ENCODE results near the gene DCTN4. TPM values are rescaled to one million over a fixed set of nuclear protein-coding genes. Genes with fewer than 3 reads are reported as not detected.
A peak's percentile ranks its signal among the peaks of the same experiment; 100 is the strongest.

The DCTN4 gene
- total and polyA plus RNA-seq, 9 of the 15 experiments (the other 6 are each of a cell fraction or from before 2014, with no cell fraction given): 20.4 to 64.9 (median 49.9) TPM

DNA sequence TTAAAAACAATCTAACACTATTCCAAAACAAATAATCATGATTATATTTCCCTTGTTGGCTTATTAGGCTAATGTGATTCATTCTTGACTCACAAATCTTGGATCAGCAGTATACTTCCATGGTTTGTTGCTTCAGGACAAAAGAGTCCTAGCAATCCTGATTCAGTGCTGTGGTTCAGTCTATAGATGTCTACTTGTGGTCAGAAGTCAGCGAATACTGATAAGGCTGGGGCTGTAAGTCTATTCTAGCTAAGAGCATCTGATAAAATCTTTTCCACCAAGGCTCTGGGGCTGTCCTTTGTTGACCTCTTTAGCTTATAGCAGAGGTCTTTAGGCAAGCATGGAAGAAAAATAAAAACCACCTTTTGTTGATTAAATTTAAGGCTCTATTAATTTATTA, 15.3 kb upstream of the DCTN4 start (continued):
- TF ChIP-seq, protein P1, sequence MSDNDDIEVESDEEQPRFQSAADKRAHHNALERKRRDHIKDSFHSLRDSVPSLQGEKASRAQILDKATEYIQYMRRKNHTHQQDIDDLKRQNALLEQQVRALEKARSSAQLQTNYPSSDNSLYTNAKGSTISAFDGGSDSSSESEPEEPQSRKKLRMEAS (CRISPR knock-in tag; IDR thresholded peaks at IDR 0.05): no peak
- TF ChIP-seq ZEB2 (IDR thresholded peaks at IDR 0.05): peak; percentile 54; the same call in 1 of the 2 replicates
- no peak for TF ChIP-seq POU5F1 (IDR thresholded peaks at IDR 0.05; ENCODE audit: borderline replicate concordance, low read depth, low read length, partially characterized antibody)
- TF ChIP-seq, protein P2, sequence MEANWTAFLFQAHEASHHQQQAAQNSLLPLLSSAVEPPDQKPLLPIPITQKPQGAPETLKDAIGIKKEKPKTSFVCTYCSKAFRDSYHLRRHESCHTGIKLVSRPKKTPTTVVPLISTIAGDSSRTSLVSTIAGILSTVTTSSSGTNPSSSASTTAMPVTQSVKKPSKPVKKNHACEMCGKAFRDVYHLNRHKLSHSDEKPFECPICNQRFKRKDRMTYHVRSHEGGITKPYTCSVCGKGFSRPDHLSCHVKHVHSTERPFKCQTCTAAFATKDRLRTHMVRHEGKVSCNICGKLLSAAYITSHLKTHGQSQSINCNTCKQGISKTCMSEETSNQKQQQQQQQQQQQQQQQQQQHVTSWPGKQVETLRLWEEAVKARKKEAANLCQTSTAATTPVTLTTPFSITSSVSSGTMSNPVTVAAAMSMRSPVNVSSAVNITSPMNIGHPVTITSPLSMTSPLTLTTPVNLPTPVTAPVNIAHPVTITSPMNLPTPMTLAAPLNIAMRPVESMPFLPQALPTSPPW (CRISPR knock-in tag; IDR thresholded peaks at IDR 0.05): peak; percentile 50; the same call in 1 of the 2 replicates
- TF ChIP-seq, protein P3, sequence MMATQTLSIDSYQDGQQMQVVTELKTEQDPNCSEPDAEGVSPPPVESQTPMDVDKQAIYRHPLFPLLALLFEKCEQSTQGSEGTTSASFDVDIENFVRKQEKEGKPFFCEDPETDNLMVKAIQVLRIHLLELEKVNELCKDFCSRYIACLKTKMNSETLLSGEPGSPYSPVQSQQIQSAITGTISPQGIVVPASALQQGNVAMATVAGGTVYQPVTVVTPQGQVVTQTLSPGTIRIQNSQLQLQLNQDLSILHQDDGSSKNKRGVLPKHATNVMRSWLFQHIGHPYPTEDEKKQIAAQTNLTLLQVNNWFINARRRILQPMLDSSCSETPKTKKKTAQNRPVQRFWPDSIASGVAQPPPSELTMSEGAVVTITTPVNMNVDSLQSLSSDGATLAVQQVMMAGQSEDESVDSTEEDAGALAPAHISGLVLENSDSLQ (IDR thresholded peaks at IDR 0.05): peak; percentile 42; the same call in 1 of the 2 replicates
- TF ChIP-seq, protein P4, sequence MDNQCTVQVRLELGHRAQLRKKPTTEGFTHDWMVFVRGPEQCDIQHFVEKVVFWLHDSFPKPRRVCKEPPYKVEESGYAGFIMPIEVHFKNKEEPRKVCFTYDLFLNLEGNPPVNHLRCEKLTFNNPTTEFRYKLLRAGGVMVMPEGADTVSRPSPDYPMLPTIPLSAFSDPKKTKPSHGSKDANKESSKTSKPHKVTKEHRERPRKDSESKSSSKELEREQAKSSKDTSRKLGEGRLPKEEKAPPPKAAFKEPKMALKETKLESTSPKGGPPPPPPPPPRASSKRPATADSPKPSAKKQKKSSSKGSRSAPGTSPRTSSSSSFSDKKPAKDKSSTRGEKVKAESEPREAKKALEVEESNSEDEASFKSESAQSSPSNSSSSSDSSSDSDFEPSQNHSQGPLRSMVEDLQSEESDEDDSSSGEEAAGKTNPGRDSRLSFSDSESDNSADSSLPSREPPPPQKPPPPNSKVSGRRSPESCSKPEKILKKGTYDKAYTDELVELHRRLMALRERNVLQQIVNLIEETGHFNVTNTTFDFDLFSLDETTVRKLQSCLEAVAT (IDR thresholded peaks at IDR 0.05): peak in 1 of 2 experiments; percentile 93; a peak in 2 of 4 replicates
- TF ChIP-seq ZNF57 (CRISPR knock-in tag; IDR thresholded peaks at IDR 0.05): no peak
- no peak for TF ChIP-seq MXI1 (IDR thresholded peaks at IDR 0.05; ENCODE audit: low read depth, low read length)
- TF ChIP-seq, protein P5, sequence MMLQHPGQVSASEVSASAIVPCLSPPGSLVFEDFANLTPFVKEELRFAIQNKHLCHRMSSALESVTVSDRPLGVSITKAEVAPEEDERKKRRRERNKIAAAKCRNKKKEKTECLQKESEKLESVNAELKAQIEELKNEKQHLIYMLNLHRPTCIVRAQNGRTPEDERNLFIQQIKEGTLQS (IDR thresholded peaks at IDR 0.05): peak; percentile 21; the same call in 1 of the 2 replicates
- TF ChIP-seq, protein P5 (CRISPR knock-in tag; conservative IDR thresholded peaks at IDR 0.05): no peak
- TF ChIP-seq, protein P6, sequence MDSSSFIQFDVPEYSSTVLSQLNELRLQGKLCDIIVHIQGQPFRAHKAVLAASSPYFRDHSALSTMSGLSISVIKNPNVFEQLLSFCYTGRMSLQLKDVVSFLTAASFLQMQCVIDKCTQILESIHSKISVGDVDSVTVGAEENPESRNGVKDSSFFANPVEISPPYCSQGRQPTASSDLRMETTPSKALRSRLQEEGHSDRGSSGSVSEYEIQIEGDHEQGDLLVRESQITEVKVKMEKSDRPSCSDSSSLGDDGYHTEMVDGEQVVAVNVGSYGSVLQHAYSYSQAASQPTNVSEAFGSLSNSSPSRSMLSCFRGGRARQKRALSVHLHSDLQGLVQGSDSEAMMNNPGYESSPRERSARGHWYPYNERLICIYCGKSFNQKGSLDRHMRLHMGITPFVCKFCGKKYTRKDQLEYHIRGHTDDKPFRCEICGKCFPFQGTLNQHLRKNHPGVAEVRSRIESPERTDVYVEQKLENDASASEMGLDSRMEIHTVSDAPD (CRISPR knock-in tag; IDR thresholded peaks at IDR 0.05): no peak
- no peak for TF ChIP-seq FOXJ3 (CRISPR knock-in tag; IDR thresholded peaks at IDR 0.05)
- TF ChIP-seq SRF (CRISPR knock-in tag; IDR thresholded peaks at IDR 0.05): peak in 1 of 2 experiments; percentile 18; a peak in 1 of 4 replicates
- peak; percentile 64 for TF ChIP-seq CCNT2 (IDR thresholded peaks at IDR 0.05; ENCODE audit: borderline replicate concordance, extremely low read depth, insufficient read length, low read depth, low read length)
- peak; percentile 14; the same call in 1 of the 2 replicates for TF ChIP-seq KLF6 (CRISPR knock-in tag; IDR thresholded peaks at IDR 0.05; ENCODE audit: borderline replicate concordance)
- TF ChIP-seq ZNF253 (CRISPR knock-in tag; conservative IDR thresholded peaks at IDR 0.05): no peak
- TF ChIP-seq, protein P7, sequence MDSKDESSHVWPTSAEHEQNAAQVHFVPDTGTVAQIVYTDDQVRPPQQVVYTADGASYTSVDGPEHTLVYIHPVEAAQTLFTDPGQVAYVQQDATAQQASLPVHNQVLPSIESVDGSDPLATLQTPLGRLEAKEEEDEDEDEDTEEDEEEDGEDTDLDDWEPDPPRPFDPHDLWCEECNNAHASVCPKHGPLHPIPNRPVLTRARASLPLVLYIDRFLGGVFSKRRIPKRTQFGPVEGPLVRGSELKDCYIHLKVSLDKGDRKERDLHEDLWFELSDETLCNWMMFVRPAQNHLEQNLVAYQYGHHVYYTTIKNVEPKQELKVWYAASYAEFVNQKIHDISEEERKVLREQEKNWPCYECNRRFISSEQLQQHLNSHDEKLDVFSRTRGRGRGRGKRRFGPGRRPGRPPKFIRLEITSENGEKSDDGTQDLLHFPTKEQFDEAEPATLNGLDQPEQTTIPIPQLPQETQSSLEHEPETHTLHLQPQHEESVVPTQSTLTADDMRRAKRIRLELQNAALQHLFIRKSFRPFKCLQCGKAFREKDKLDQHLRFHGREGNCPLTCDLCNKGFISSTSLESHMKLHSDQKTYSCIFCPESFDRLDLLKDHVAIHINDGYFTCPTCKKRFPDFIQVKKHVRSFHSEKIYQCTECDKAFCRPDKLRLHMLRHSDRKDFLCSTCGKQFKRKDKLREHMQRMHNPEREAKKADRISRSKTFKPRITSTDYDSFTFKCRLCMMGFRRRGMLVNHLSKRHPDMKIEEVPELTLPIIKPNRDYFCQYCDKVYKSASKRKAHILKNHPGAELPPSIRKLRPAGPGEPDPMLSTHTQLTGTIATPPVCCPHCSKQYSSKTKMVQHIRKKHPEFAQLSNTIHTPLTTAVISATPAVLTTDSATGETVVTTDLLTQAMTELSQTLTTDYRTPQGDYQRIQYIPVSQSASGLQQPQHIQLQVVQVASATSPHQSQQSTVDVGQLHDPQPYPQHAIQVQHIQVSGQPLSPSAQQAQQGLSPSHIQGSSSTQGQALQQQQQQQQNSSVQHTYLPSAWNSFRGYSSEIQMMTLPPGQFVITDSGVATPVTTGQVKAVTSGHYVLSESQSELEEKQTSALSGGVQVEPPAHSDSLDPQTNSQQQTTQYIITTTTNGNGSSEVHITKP (IDR thresholded peaks at IDR 0.05; ENCODE audit: partially characterized antibody): peak; percentile 62
